Colonic mucosa (tissue), 4 donors: ENCODE data around the gene DUT. TPM values are rescaled to one million over a fixed set of nuclear protein-coding genes. Genes with fewer than 3 reads are reported as not detected.

Experiments
- DNase-seq: peaks from one replicate; pipeline ENCODE4 v3.0.0-alpha.2; 2020
- H3K27ac ChIP-seq: fragments of 200-600 bp; one replicate; pipeline ENCODE4 v1.8.0; 2021
- H3K27me3 ChIP-seq: fragments of 200-600 bp; one replicate; pipeline ENCODE4 v1.8.0; 2021
- H3K36me3 ChIP-seq: fragments of 200-600 bp; one replicate; pipeline ENCODE4 v1.8.0; 2021
- H3K4me1 ChIP-seq: fragments of 200-600 bp; one replicate; pipeline ENCODE4 v1.8.0; 2021; ENCODE audit warnings: mild to moderate bottlenecking
- H3K4me3 ChIP-seq: fragments of 200-600 bp; one replicate; pipeline ENCODE4 v1.8.0; 2021
- H3K9ac ChIP-seq, 2 donors: one replicate each; pipeline ENCODE4 v1.7.0; 2013; ENCODE audit warnings: control low read depth in 2 of 2, low read depth in 2 of 2, low read length in 2 of 2
- H3K9me3 ChIP-seq: fragments of 200-600 bp; one replicate; pipeline ENCODE4 v1.8.0; 2021
- CTCF ChIP-seq: fragments of 200-600 bp; IDR thresholded peaks from one replicate; pipeline ENCODE4 v1.8.0; 2022; ENCODE audit warnings: antibody characterized with exemption, mild to moderate bottlenecking
- intact Hi-C: fragments of 100-400 bp; cut with DNase I; formaldehyde crosslinking; loops from one replicate; pipeline ENCODE4 v1.14.1; 2022
- total RNA-seq, 2 donors: library from RNA; stranded (reverse); fragmentation: NEBNext Ultra II Directional in 1 of 2; extraction: Animal tissue kit (Norgen Biotek cat#: 25700) in 1 of 2; gene quantifications; one replicate each; pipeline ENCODE4 v1.2.1, GENCODE V29; 2021
- donor health status: healthy.
- donor health status: DM: no; HTN: no; CAD: no.
- donor health status: DM: no; HTN: no; CAD: no.

DUT gene
- total RNA-seq, 2 donors from 2014 or later = 69.2 to 153 TPM

- Histone ChIP-seq H3K4me1 (no peaks in the 10 kb centered on the region), H3K9ac (no peak overlapping the region), H3K9me3 (no peaks in the 10 kb centered on the region), H3K27ac (no peak overlapping the region), H3K36me3 (no peaks in the 10 kb centered on the region), H3K4me3 (no peak overlapping the region), H3K27me3 (no peaks in the 10 kb centered on the region)
- intact Hi-C loops = no loop called here
- DNase-seq = no peak
- TF ChIP-seq CTCF = no peak
Measured at GRCh38 chr15:48388016-48388851, 57.0 kb downstream of the DUT start.

GRCh38 chr15:48388910-48389309 is 57.7 kb downstream of the DUT start:
- Histone ChIP-seq H3K9me3 (no peaks in the 10 kb centered on the region), H3K27ac (no peak overlapping the region), H3K27me3 (no peaks in the 10 kb centered on the region), H3K36me3 (no peaks in the 10 kb centered on the region), H3K4me1 (no peaks in the 10 kb centered on the region), H3K9ac (no peak overlapping the region), H3K4me3 (no peak overlapping the region)
- TF ChIP-seq CTCF = no peak
- DNase-seq = no peak
- intact Hi-C loops = no loop called here

GRCh38 chr15:48389691-48390143 is 58.5 kb downstream of the DUT start:
- no peaks in the 10 kb centered on the region for H3K27me3 ChIP-seq
- no peak overlapping the region for H3K9ac ChIP-seq
- no peak overlapping the region for H3K27ac ChIP-seq
- DNase-seq = no peak
- H3K9me3 ChIP-seq = no peaks in the 10 kb centered on the region
- intact Hi-C loops = no loop called here
- no peaks in the 10 kb centered on the region for H3K36me3 ChIP-seq
- no peaks in the 10 kb centered on the region for H3K4me1 ChIP-seq
- TF ChIP-seq CTCF = no peak
- H3K4me3 ChIP-seq = no peak overlapping the region

GRCh38 chr15:48391950-48392349 is 60.7 kb downstream of the DUT start:
- DNase-seq = no peak
- TF ChIP-seq CTCF = no peak
- H3K27me3 ChIP-seq = no peaks in the 10 kb centered on the region
- H3K4me3 ChIP-seq = no peak overlapping the region
- H3K9me3 ChIP-seq = no peaks in the 10 kb centered on the region
- no peaks in the 10 kb centered on the region for H3K36me3 ChIP-seq
- no peak overlapping the region for H3K9ac ChIP-seq
- no peaks in the 10 kb centered on the region for H3K4me1 ChIP-seq
- intact Hi-C loops = no loop called here
- no peak overlapping the region for H3K27ac ChIP-seq

- Histone ChIP-seq H3K4me3 (no peak overlapping the region), H3K36me3 (no peaks in the 10 kb centered on the region), H3K9me3 (no peaks in the 10 kb centered on the region), H3K27me3 (no peaks in the 10 kb centered on the region), H3K27ac (no peak overlapping the region), H3K9ac (no peak overlapping the region), H3K4me1 (no peaks in the 10 kb centered on the region)
- intact Hi-C loops = no loop called here
- TF ChIP-seq CTCF = no peak
- DNase-seq = peak; percentile 25
Measured at GRCh38 chr15:48392356-48392755, 61.1 kb downstream of the DUT start.

Other genes with a start within 250 kb of the DUT start
- not detected for gene SLC24A5, start 210.4 kb upstream of the DUT start, total RNA-seq
- gene MYEF2, start 153.1 kb upstream of the DUT start, total RNA-seq = 10 to 100 TPM; 12.4 to 13.5 TPM
- under 1 TPM; 0.07 to 0.16 TPM for gene CTXN2, start 139.8 kb upstream of the DUT start, total RNA-seq
- gene SLC12A1, start 125.1 kb upstream of the DUT start, total RNA-seq = not detected